HG02623 (cell line): ENCODE results near the gene DIP2B.
"Not testable (repeated sequence)": the region's sequence is repeated elsewhere in the genome, so short reads cannot be mapped to it uniquely, and the experiment has no call there.

ENCODE experiments used
- ATAC-seq: cut with Tn5 transposase; IDR thresholded peaks from one replicate; pipeline ENCODE4 v1.9.1; 2021; ENCODE audit warnings: moderate library complexity; ENCODE audit not compliant: unreplicated experiment

The DIP2B gene

GRCh38 chr12:50518090-50518489 is 13.3 kb downstream of the DIP2B start:
- ATAC-seq = no peak

- ATAC-seq = no peak
Observed at GRCh38 chr12:50519353-50519752, 14.6 kb downstream of the DIP2B start.

- no peak for ATAC-seq
Observed at GRCh38 chr12:50520416-50521207, 15.8 kb downstream of the DIP2B start.

- not testable (repeated sequence) for ATAC-seq
Observed at GRCh38 chr12:50521781-50522180, 17.0 kb downstream of the DIP2B start.

- no peak for ATAC-seq
Observed at GRCh38 chr12:50523772-50524171, 19.0 kb downstream of the DIP2B start.

- no peak for ATAC-seq
Observed at GRCh38 chr12:50524621-50525020, 19.8 kb downstream of the DIP2B start.

- no peak for ATAC-seq
Observed at GRCh38 chr12:50525422-50525821, 20.6 kb downstream of the DIP2B start.

- ATAC-seq = no peak
Observed at GRCh38 chr12:50527359-50527726, 22.6 kb downstream of the DIP2B start.

GRCh38 chr12:50528800-50529199 is 24.0 kb downstream of the DIP2B start:
- no peak for ATAC-seq

- ATAC-seq = no peak
Observed at GRCh38 chr12:50529345-50529744, 24.6 kb downstream of the DIP2B start.

GRCh38 chr12:50530532-50530931 is 25.7 kb downstream of the DIP2B start:
- ATAC-seq = no peak

GRCh38 chr12:50533203-50533584 is 28.4 kb downstream of the DIP2B start:
- ATAC-seq = no peak

GRCh38 chr12:50533971-50534370 is 29.2 kb downstream of the DIP2B start:
- no peak for ATAC-seq

GRCh38 chr12:50536831-50537537 is 32.2 kb downstream of the DIP2B start:
- no peak for ATAC-seq

- ATAC-seq = no peak
Observed at GRCh38 chr12:50537538-50537919, 32.7 kb downstream of the DIP2B start.

- ATAC-seq = no peak
Observed at GRCh38 chr12:50538182-50538581, 33.4 kb downstream of the DIP2B start.

- no peak for ATAC-seq
Observed at GRCh38 chr12:50541139-50541538, 36.4 kb downstream of the DIP2B start.

- no peak for ATAC-seq
Observed at GRCh38 chr12:50542448-50542847, 37.7 kb downstream of the DIP2B start.

- not testable (repeated sequence) for ATAC-seq
Observed at GRCh38 chr12:50543188-50543587, 38.4 kb downstream of the DIP2B start.

GRCh38 chr12:50545213-50545612 is 40.4 kb downstream of the DIP2B start:
- ATAC-seq = no peak

- no peak for ATAC-seq
Observed at GRCh38 chr12:50545786-50546185, 41.0 kb downstream of the DIP2B start.
